Activated CD8-positive, alpha-beta memory T cell treated with anti-CD3 and anti-CD28 coated beads, Interleukin-2, amount 50 U/mL, for 24 hours (primary cell): ENCODE results near the gene ERF.

Experiments used
- DNase-seq: peaks from one replicate; pipeline ENCODE4 v3.0.0-alpha.2; 2020; ENCODE audit errors: extremely low read depth

Gene ERF

GRCh38 chr19:42287017-42287826 is 32.3 kb upstream of the ERF start:
- no peak for DNase-seq

- no peak for DNase-seq
These were observed 31.6 kb upstream of the ERF start for GRCh38 chr19:42286349-42287016.

- DNase-seq: no peak
These were observed 31.0 kb upstream of the ERF start for GRCh38 chr19:42285988-42286348.

- no peak for DNase-seq
These were observed 30.6 kb upstream of the ERF start for GRCh38 chr19:42285541-42285941.

- no peak for DNase-seq
These were observed 29.8 kb upstream of the ERF start for GRCh38 chr19:42284591-42285341.

GRCh38 chr19:42284066-42284501 is 29.2 kb upstream of the ERF start:
- no peak for DNase-seq

DNA sequence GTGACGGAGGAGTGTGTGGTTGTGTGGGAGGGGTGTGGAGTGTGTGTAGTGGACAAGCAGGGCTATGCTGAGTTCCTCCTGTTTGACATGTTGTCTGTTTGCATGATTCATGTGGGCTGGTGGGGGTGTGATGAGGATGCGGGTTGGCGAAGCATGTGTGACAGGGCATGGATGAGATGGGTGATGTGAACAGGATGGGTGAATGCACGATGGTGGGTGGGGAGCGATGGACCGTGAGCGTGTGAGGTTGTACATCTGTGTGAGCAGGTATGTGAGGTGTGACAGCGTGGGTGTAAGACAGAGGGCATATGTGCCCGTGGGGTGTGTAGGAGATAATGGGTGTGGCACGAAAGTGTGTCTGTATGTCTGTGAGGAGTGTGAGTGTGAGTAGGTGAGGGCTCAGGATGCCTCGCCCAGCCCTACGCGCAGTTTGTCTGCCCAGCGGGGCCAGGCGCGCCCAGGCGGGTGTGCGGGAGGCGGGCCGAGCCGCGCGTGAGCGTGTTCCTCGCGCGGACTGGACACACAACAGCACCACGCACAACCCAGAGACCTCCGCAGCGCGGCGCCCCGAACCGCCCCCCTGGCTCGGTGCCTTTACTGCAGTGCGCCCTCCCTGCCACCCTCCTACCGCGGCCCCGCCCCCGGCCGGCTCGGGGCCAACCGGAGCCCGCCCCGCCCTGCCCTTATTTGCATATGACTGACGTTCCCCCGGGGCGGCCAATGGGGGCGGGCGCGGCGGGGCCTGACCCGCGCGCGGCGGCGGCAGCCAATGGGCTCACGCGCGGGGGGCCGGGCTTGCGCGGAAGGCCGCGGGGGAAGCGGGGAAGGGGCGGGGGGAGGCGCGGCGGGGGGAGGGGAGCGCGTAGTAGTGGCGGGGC is 28.5 kb upstream of the ERF start:
- peak; percentile 82 for DNase-seq

DNA sequence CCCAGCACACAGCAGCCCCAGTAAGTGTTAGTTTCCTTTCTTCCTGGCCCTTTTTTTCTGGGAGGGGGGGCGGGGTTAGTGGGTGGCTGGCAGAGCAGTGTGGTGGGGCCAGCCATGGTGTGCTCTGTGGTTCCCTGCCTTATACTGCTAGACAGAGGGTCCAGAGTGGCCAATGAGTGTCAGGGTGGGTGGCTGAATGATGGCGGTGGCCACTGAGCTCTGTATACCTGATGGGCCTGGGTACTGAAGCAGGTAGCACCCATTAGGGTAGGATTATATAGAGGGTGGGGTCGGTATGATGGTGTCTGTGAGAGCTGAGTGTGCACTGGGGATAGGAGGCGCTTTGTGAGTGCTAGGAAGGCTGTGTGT is 27.9 kb upstream of the ERF start:
- no peak for DNase-seq

DNA sequence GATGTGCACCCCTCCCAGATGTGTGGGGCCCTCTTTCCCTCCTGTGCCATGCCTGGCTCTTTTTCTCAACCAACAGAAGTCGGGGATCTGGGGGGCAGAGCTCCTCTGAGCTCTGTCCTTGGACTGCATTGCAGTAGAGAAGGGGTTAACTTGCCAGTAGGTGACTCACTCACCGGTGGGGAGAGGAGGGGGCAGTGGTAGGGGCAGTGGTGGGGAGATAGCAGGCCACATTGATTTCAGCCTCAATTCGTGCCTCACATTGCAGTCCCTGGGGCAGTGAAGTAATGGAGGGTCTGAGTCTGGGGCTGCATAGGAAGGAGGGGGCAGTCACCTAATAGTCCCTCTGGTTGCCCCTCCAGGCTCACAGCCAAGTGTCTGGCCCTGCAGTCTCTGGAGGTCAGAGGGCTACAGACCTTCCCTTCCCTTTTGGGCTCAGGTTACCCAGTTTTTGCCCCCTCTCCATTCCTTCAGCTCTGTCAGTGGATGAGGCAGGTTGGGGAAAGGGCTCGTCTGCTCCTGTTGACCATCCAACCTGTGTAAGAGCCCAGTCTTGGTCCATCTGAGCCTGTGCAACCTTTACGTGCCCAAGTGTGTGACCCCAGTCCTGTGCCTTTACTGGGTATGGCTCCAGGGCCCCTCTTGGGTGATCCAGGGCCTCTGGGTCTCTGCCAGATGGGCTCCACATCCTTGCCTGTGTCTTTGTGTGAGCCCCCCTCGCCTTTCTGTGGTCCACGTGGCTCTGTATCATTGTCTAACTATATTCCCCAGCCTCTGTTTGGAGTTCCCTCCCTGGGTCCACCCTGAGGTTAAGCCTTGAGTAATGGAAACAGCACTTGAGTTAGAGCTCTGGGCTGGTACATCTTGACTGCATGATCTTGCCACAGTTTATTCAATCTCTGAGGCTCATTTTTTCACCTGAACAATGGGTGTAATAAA is 27.2 kb upstream of the ERF start:
- DNase-seq: no peak

GRCh38 chr19:42281146-42281826 is 26.4 kb upstream of the ERF start:
- DNase-seq: no peak

DNA sequence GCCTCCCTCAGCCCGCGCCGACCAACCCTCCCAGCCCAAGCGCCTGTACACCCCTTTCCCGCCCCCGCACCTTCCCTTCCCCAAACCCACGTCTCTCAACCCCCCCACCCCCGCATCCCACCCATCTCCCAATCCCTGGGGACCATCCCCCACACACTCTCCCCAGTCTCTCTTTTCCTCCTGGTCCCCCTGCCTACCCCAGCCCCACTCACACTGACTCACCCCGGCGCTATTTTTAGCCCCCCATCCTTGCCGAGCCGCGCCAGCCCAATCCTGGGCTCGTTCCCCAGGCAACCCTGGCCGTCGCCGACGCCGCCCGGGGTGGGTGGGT is 25.9 kb upstream of the ERF start:
- DNase-seq: no peak

GRCh38 chr19:42279902-42280814 is 25.2 kb upstream of the ERF start:
- no peak for DNase-seq

GRCh38 chr19:42279155-42279901 is 24.4 kb upstream of the ERF start:
- DNase-seq: no peak

GRCh38 chr19:42278452-42279154 is 23.7 kb upstream of the ERF start:
- DNase-seq: no peak

- no peak for DNase-seq
These were observed 23.0 kb upstream of the ERF start for GRCh38 chr19:42277821-42278451.

DNA sequence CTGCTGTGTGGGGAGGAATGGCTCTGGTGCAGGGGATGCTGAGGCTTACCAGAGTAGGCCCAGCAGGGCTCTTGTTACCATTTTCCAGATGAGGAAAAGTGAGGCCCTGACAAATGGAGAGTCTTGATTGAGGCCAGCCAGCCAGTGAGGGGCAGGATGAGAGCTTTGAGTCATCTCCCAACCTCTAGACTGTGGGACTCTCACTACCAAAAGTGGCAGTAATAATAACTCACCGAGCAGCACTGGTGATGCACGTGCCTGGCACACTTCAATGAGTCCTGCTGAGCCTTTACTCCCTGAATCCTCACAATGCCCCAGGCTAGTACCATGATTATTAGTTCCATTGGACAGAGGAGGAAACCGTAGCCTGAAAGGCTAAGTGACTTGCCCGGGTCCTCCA is 21.9 kb upstream of the ERF start:
- DNase-seq: no peak

GRCh38 chr19:42276284-42276683 is 21.4 kb upstream of the ERF start:
- DNase-seq: no peak
